ENCODE measurements around the gene AZGP1.
A peak's percentile ranks its signal among the peaks of the same experiment; 100 is the strongest.
"Not testable (repeated sequence)": the region's sequence is repeated elsewhere in the genome, so short reads cannot be mapped to it uniquely, and the experiment has no call there.

AZGP1 gene

DNA sequence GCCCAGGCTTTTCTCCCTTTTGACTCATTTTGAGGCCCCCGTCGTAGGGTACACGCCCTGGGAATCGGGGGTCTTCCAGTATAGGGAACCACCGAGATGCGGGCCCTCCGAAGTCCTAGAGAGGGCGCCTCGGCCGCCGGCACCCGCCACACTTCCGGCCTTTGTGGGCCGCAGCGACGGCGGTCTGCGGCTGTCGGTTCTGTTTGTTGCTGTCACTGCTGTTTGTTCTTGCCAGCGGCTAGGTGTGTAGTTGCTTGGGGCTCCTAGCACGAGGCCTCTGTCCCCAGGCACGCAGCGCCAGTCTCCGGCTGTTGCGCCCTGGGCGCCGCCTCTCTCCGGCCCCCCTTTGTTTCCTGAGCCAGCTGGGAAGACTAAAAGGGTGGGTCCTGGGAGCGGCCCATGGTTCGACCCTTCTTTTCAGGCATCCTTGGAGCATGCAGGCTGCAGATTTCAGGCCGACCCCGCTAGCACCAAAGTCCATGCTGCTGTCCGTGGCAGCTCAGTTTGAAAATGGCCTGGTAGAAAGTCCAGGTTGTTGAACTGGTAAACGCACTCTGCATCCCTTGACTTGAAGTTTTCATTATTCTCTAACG, 21.8 kb upstream of the AZGP1 start:
- DNase-seq (ENCODE audit: low spot score), result peak; percentile 59

DNA sequence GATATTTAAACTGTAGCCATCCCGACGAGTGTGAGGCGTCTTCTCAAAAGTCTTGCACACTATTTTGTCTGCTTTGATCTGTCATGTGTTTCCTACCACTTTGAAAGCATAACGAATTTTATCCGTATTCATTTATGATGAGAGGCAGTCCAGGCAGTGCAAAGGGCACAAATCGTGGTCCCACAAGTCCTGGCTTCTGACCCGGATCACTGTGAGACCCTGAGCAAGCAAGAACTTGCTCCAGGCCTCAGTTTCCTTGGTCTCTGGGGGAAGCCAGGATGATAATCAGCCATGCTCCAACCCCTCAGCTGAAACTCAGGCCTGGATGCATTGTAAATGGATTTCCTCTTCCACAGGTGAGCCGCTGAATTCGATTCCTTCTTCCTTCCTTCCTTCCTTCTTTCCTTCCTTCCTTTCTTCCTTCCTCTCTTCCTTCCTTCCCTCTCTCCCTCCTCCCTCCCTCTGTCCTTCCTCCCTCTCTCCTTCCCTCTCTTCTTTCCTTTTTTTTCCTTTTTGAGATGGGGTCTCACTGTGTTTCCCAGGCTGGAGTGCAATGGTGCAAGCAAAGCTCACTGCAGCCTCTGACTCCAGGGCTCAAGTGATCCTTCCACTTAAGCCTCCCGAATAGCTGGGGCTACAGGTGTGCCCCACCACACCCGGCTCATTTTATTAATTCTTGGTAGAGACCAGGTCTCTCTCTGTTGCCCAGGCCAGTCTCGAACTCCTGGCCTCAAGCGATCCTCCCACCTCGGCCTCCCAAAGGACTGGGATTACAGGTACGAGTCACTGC, 21.1 kb upstream of the AZGP1 start:
- DNase-seq (ENCODE audit: low spot score), result no peak

DNA sequence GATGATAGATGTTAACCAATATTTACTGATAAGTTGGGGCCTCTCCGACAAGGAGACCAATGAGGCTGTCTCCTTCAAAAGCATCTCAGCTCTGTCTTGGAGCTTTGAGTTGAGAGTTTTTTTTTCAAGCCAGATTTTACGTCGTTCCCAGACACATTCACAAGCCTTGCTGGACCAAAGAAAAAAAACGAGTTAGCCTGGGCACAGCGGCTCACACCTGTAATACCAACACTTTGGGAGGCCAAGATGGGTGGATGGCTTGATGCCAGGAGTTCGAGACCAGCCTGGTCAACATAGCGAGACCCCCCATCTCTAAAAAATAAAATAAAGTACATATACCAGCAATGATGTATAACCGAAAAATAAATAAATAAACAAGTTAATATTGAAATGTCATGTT, 19.0 kb upstream of the AZGP1 start:
- no peak for DNase-seq (ENCODE audit: low spot score)

DNA sequence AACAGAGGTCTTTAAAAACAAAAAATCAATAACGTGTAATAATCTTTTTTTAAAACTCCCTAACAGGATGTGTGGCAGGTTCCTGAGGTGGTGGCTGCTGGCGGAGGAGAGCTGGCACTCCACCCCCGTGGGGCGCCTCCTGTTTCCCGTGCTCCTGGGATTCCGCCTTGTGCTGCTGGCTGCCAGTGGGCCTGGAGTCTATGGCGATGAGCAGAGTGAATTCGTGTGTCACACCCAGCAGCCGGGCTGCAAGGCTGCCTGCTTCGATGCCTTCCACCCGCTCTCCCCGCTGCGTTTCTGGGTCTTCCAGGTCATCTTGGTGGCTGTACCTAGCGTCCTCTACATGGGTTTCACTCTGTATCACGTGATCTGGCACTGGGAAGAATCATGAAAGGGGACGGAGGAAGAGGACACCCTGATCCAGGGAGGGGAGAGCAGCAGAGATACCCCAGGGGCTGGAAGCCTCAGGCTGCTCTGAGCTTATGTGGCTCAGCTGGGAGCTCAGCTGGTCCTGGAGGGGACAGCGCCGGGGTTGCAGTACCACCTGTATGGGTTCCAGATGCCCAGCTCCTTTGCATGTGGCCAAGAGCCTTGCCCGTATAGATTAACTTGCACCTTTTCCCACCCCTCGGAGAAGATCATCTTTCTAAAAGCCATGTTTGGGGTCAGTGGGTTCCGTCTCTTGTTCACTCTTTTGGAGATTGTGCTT, 16.7 kb upstream of the AZGP1 start:
- DNase-seq (ENCODE audit: low spot score), result no peak

DNA sequence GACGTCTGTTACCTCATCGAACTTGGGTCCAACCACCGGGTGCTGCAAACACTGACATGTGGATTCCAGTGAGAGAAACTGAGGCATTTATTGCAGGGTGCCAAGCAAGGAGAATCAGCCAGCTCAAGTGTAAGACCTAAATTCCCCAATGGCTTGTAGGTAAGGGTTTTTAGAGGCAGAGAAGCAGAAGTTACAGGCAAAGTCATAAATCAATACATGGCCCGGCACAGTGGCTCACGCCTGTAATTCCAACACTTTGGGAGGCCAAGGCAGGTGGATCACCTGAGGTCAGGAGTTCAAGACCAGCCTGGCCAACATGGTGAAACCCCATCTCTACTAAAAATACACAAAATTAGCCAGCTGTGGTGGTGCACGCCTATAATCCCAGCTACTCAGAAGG, 15.7 kb upstream of the AZGP1 start:
- not testable (repeated sequence) for DNase-seq (ENCODE audit: low spot score)

DNA sequence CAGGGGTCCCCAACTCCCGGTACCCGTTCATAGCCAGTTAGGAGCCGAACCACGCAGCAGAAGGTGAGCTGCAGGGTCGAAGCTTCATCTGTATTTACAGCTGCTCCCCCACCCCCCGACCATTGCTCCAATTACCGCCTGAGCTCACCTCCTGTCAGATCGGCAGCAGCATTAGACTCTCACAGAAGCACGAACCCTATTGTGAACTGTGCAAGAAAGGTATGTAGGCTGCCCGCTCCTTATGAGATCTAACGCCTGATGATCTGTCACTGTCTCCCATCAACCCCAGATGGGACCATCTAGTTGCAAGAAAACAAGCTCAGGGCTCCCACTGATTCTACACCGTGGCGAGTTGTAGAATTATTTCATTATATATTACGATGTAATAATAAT, 14.6 kb upstream of the AZGP1 start:
- DNase-seq (ENCODE audit: low spot score), result no peak

DNA sequence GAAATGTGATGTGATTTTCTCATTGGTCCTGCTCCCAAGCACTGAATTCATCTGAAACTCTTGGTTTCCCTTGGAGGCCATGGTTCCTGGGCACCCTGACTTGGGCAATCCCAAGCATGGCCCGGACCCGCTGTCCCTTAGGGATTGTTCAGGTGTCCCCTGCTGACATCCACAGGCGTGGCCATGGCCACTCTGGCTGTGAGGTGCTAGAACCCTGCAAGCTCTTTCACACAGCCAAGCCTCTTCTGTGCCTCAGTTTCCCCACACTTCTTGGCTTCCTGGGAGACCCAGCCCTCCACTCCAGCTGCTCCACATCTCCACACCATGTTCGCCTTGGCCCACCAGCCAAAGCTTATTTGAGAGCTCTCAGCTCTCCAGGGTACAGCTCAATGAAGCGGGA, 12.0 kb upstream of the AZGP1 start:
- DNase-seq (ENCODE audit: low spot score), result no peak

DNA sequence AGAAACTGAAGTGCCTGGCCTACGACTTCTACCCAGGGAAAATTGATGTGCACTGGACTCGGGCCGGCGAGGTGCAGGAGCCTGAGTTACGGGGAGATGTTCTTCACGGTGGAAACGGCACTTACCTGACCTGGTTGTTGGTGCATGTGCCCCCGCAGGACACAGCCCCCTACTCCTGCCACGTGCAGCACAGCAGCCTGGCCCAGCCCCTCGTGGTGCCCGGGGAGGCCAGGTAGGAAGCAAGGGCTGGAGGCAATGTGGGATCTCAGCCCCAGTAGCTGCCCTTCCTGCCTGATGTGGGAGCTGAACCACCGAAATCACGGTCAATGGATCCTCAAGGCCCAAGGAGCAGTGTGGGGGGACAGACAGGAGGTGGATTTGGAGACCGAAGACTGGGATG, 11.5 kb upstream of the AZGP1 start:
- DNase-seq (ENCODE audit: low spot score), result not testable (repeated sequence)

DNA sequence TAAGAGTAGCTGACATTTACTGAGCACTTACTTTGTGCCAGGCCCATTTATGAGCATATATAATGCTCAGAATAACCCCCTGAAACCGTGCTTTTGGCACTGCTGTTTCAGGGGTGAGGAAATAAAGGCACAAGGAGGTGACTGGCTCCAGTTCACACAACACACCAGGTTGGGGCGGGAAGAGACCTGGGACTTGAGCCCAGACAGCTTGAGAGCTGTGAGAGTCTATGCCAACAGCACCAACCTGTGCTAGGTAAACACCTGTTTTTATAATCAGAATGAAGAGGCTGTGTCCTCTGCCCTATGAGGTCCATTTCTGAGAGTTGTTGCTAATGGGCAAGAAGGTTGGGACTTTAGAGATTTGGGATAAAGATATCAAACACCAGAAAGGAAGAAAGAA, 8.8 kb upstream of the AZGP1 start:
- no peak for DNase-seq (ENCODE audit: low spot score)

DNA sequence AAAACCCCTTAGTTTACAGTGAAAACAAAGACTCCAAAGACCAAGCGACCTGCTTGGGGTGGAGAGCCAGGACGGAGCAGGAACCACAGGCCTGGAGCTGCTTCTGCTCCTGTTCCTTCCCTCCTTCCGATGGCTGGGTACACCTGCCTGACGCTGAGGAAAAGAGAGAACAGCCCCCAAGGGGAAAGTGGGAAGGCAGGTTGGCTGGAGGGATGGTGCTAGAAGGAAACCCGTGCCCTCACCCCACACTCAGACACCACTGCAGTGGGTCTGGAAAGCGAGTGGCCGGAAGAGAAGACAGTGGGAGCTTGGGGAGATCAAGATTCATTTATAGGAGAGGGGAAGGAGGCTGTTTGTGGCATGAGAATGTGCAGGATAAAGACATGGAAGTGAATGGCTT, 5.2 kb upstream of the AZGP1 start:
- not testable (repeated sequence) for DNase-seq (ENCODE audit: low spot score)

DNA sequence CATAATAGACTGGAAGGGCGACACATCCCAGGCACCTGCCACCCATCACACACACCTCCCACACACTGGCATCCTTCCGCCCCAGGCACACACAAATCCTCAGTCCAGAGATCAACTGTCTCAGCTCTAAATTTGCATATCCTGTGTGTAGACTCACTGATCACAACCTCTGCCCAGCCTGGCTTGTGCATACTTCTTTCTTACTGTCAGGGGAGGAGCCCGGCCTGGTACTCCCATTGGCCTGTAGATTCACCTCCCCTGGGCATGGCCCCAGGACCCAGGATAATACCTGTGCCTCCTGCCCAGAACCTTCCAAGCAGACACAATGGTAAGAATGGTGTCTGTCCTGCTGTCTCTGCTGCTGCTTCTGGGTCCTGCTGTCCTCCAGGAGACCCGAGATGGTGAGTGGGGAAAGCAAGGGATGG, 4.6 kb upstream of the AZGP1 start:
- DNase-seq (ENCODE audit: low spot score), result not testable (repeated sequence)

DNA sequence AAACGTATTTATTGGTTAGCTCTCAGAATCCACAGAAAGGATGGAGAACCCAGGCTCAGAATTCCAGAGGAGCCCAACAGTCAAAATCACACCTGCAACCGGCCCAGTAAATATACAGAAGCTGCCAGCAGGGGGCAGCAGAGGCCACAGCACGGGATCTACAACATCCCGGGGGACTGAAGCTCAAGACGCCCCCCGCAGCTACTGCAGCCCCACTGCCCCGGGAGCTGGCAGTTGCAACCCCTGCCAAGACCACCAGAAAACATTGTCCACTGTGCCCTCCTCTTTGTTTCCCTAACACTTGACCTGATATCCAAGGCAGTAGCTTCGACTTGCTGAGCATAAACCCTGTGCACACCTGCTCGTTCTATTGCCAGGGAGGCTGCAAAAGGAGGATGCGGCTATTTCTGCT, 4.0 kb upstream of the AZGP1 start:
- DNase-seq (ENCODE audit: low spot score), result peak; percentile 61

DNA sequence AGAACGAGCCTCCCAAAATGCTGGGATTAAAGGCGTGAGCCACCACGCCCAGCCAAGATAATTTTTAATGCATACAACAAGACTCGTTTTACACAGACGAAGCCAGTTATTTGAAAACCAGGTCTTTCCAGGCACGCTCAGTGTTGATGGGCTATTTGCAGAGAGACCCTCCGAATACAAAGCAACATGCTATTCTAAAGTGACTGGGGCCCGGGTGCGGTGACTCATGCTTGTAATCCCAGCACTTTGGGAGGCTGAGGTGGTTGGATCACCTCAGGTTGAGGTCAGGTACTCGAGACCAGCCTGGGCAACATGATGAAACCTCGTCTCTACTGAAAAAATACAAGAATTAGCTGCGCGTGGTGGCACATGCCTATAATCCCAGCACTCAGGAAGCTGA, 795 bp upstream of the AZGP1 start:
- no peak for DNase-seq (ENCODE audit: low spot score)

DNA sequence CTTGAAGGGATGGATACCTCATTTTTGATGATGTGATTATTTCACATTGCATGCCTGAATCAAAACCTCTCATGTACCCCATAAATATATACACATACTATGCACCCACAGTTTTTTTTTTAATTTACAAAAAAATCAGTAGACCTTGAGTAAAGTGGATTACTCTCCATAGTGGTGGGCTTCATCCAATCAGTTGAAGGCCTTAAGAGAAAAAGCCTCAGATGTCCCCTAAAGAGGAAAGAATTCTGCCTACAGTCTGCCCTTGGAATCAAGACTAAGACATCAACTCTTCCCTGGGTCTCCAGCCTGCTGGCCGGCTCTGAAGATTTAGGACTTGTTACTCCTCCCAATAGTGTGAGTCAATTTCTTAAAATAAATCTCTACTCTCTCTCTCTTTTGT, 1.1 kb downstream of the AZGP1 start:
- DNase-seq (ENCODE audit: low spot score), result no peak

DNA sequence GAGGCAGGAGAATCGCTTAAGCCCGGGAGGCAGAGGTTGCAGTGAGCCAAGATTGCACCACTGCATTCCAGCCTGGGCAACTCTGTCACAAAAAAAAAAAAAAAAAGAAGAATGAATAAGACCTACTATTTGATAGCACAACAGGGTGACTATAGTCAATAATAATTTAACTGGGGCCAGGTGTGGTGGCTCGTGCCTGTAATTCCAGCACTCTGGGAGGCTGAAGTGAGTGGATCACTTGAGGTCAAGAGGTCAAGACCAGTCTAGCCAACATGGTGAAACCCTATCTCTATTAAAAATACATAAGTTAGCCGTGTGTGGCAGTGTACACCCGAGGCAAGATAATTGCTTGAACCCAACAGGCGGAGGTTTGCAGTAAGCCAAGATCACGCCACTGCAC, 2.0 kb downstream of the AZGP1 start:
- not testable (repeated sequence) for DNase-seq (ENCODE audit: low spot score)

DNA sequence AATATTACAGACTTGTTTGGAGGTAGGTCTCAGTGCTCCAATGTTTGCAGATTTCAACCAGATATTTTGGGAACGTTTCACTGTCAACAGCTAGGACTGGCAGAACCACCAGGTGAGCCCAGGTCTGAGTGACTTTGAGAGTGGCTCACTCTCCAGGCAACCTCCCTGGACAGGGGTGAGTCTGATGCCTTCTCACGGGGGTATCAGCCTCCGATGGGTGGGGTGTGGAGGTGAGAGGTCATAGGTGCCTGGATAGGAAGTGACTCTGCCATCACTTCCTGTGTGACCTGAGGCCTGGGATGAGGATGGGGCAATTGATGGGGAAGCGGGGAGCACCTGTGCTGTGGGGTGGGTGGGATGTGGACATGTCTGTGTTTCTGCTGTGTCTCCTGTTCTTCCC, 4.6 kb downstream of the AZGP1 start:
- DNase-seq (ENCODE audit: low spot score), result no peak

DNA sequence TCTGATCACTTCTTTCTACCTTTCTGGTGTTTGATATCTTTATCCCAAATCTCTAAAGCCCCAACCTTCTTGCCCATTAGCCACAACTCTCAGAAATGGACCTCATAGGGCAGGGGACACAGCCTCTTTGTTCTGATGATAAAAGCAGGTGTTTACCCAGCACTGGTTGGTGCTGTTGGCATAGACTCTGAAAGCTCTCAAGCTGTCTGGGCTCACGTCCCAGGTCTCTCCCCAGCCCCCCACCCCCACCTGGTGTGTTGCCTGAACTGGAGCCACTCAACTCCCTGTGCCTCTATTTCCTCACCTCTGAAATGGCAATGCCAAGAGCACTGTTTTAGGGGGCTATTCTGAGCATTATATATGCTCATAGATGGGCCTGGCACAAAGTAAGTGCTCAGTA, 6.0 kb downstream of the AZGP1 start:
- DNase-seq (ENCODE audit: low spot score), result not testable (repeated sequence)

DNA sequence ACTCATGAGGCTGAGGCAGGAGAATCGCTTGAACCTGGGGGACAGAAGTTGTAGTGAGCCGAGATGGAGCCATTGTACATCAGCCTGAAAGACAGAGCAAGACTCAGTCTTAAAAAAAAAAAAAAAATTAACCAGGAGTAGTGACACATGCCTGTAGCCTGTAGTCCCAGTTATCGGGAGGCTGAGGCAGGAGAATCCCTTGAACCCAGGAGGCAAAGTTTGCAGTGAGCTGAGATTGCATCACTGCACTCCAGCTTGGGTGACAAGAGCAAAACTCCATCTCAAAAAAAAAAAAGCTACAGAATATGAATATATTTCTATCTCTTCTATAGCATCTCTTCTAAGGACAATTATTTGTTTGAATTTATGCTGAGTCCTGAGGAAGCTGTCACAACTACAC, 6.5 kb downstream of the AZGP1 start:
- DNase-seq (ENCODE audit: low spot score), result no peak

DNA sequence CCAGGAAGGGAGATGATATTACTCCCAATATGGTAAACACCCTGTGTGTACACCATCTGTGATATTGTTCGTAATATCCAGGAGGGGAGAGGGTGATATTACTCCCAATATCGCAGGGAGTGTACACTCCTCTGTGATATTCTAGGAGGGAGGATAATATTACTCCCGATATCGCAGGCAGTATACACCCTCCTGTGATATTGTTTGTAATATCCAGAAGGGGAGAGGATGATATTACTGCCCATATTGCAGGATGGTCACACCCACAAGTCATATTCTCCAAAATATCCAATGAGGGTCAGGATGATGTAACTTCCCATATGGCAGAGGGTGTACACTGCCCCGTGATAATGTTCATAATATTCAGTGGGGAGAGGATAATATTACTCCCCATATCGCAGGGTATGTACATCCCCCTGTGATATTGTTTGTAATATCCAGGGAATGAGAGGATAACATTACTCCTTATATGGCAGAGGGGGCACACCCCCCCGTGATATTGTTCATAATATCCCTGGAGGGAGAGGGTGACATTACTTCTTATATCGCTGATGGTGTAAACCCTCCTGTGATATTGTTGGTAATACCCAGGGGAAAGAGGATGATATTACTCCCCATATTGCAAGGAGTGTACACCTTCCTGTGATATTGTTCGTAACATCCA, 17.1 kb downstream of the AZGP1 start:
- no peak for DNase-seq (ENCODE audit: low spot score)

DNA sequence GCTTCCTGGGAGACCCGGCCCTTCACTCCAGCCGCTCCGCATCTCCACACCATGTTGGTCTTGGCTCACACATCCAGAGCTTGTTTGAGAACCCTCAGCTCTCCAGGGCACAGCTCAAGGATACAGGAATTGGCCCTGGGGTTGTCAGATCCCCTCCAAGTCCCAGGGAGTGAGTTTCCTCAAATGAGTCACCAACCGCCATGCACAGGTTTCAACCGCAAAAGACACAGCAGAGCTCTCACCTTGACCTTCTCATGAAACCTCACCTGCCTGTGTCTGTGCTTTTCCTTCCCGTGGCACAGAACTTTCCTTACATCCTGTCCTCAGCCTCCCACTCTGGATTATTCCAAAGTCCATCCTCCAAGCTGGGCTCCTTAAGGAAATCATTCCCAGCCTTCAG, 20.6 kb downstream of the AZGP1 start:
- no peak for DNase-seq (ENCODE audit: low spot score)

DNA sequence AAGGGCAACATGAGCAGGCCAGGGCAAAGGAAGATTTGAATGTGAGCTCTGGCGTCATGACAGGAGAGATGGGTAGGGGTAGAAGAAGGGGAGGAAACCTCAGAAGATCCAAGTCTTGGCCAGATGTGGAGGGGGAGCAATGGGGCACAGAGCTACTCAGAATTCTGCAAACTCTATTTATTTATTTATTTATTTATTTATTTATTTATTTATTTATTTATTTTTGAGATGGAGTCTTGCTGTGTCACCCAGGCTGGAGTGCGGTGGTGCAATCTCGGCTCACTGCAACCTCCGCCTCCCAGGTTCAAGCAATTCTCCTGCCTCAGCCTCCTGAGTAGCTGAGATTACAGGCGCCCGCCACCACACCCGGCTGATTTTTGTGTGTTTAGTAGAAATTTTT, 21.2 kb downstream of the AZGP1 start:
- DNase-seq (ENCODE audit: low spot score), result not testable (repeated sequence)

DNA sequence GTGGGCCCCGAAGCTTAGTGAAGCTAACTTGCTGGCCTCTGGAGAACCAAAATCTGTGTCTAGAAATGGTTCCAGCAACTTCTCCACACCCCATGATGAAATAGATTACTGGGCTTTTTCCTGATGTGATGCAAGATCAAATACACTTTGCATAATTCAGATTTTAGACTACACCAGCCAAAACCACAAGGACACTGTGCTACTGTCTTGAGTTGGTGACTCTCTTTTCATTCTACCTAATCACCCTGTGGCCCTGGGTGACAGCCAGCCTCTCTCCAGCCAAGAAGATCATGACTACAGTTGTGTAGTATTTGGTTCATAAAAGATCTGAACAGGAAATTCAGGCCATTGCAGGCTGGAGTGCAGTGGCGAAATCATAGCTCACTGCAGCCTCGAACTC, 22.2 kb downstream of the AZGP1 start:
- DNase-seq (ENCODE audit: low spot score), result peak; percentile 24

DNA sequence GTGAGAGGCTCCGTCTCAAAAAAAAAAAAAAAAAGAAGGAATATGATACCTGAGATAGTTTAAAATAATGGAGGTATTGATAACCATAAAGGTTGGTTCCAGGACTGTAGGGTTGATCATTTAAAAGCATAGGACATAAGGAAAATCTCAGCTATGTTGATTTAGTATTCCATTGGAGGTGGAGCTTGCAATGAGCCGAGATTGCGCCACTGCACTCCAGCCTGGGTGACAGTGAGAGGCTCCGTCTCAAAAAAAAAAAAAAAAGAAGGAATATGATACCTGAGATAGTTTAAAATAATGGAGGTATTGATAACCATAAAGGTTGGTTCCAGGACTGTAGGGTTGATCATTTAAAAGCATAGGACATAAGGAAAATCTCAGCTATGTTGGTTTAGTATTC, 23.2 kb downstream of the AZGP1 start:
- not testable (repeated sequence) for DNase-seq (ENCODE audit: low spot score)
